RCC 7860 (cell line): ENCODE results near the gene VDR.

ENCODE experiments used
- DNase-seq: peaks from one replicate; pipeline ENCODE4 v3.0.0-alpha.2; 2015; ENCODE audit warnings: low spot score
- FAIRE-seq: peaks from 2 replicates; lab custom pipeline; 2012; peaks lifted over from hg19 to GRCh38; lab: Jason Lieb, UNC

VDR gene

GRCh38 chr12:47904713-47905709, at the start of gene VDR:
TSS of gene VDR (minus strand) at chr12:47904994. CDS start at chr12:47879113, 25,881 bp downstream.
- FAIRE-seq (no peak), DNase-seq (peak; percentile 49)

GRCh38 chr12:47954058-47954457, 49.3 kb upstream of the VDR start:
- DNase-seq (no peak), FAIRE-seq (no peak)

- FAIRE-seq = no peak
- DNase-seq = no peak
Measured at GRCh38 chr12:47950856-47951468, 46.2 kb upstream of the VDR start.

GRCh38 chr12:47949441-47950341, 44.9 kb upstream of the VDR start:
- DNase-seq = peak; percentile 54
- FAIRE-seq = no peak

- FAIRE-seq (no peak), DNase-seq (no peak)
Measured at GRCh38 chr12:47947341-47947740, 42.5 kb upstream of the VDR start.

GRCh38 chr12:47946413-47947323, 41.9 kb upstream of the VDR start:
- no peak for FAIRE-seq
- DNase-seq = no peak

GRCh38 chr12:47945341-47945728, 40.5 kb upstream of the VDR start:
- DNase-seq (no peak), FAIRE-seq (no peak)

- FAIRE-seq (no peak), DNase-seq (no peak)
Measured at GRCh38 chr12:47944685-47945340, 40.0 kb upstream of the VDR start.

- FAIRE-seq (no peak), DNase-seq (no peak)
Measured at GRCh38 chr12:47943623-47944340, 39.0 kb upstream of the VDR start.

GRCh38 chr12:47942614-47943225, 37.9 kb upstream of the VDR start:
- DNase-seq = no peak
- no peak for FAIRE-seq

GRCh38 chr12:47941871-47942613, 37.2 kb upstream of the VDR start:
- DNase-seq (no peak), FAIRE-seq (no peak)

- DNase-seq (no peak), FAIRE-seq (no peak)
Measured at GRCh38 chr12:47941475-47941780, 36.6 kb upstream of the VDR start.

- FAIRE-seq = no peak
Measured at GRCh38 chr12:47940773-47941474, 36.1 kb upstream of the VDR start.

GRCh38 chr12:47939009-47939601, 34.3 kb upstream of the VDR start:
- FAIRE-seq (no peak), DNase-seq (no peak)

More at GRCh38 chr12:47940773-47941474, 36.1 kb upstream of the VDR start:
- no peak for DNase-seq

GRCh38 chr12:47938594-47938993, 33.8 kb upstream of the VDR start:
- DNase-seq (no peak), FAIRE-seq (no peak)

- FAIRE-seq (no peak), DNase-seq (no peak)
Measured at GRCh38 chr12:47938093-47938492, 33.3 kb upstream of the VDR start.

- FAIRE-seq (no peak), DNase-seq (no peak)
Measured at GRCh38 chr12:47935184-47935583, 30.4 kb upstream of the VDR start.
